Neuronal stem cell (in vitro differentiated cells): ENCODE results near the gene PPM1L.

Experiments
- DNase-seq: peaks from one replicate; pipeline ENCODE4 v3.0.0-alpha.2; 2013; ENCODE audit warnings: low spot score
- H2AFZ ChIP-seq: one replicate; pipeline ENCODE4 v1.6.1; 2013; ENCODE audit warnings: mild to moderate bottlenecking, low read length, inconsistent platforms
- H2AK5ac ChIP-seq: 2 replicates; pipeline ENCODE4 v1.6.1; 2013; ENCODE audit warnings: low read depth, mild to moderate bottlenecking, inconsistent platforms, low read length, moderate library complexity, mixed read lengths
- H2BK120ac ChIP-seq: 2 replicates; pipeline ENCODE4 v1.6.1; 2013; ENCODE audit warnings: low read depth, mild to moderate bottlenecking, inconsistent platforms, low read length, moderate library complexity, mixed read lengths
- H2BK12ac ChIP-seq: one replicate; pipeline ENCODE4 v1.6.1; 2013; ENCODE audit warnings: low read length, inconsistent platforms
- H2BK15ac ChIP-seq: 2 replicates; pipeline ENCODE4 v1.6.1; 2013; ENCODE audit warnings: mild to moderate bottlenecking, low read length, inconsistent platforms, mixed read lengths
- H2BK5ac ChIP-seq: one replicate; pipeline ENCODE4 v1.6.1; 2013; ENCODE audit warnings: inconsistent platforms, mild to moderate bottlenecking, low read length, moderate library complexity
- H3K14ac ChIP-seq: one replicate; pipeline ENCODE4 v1.6.1; 2013; ENCODE audit warnings: low read length, inconsistent platforms
- H3K18ac ChIP-seq: 2 replicates; pipeline ENCODE4 v1.6.1; 2013; ENCODE audit warnings: low read length, inconsistent platforms
- H3K23ac ChIP-seq: 2 replicates; pipeline ENCODE4 v1.6.1; 2013; ENCODE audit warnings: low read depth, mild to moderate bottlenecking, mixed read lengths, low read length, inconsistent platforms; ENCODE audit not compliant: poor library complexity
- H3K27ac ChIP-seq: replicated peaks from 3 replicates; pipeline ENCODE4 v1.5.1; 2013; ENCODE audit warnings: low read length, inconsistent platforms
- H3K27me3 ChIP-seq, 3 experiments: 2 replicates each; pipeline ENCODE4 v1.6.1; 2013; ENCODE audit warnings: low read length in 3 of 3, mild to moderate bottlenecking in 2 of 3, inconsistent platforms in 1 of 3, low read depth in 1 of 3, mixed read lengths in 1 of 3, moderate library complexity in 1 of 3; ENCODE audit not compliant: control insufficient read depth in 3 of 3, insufficient read depth in 3 of 3
- H3K36me3 ChIP-seq, 2 donors: replicated peaks in 1 of 2; 2 replicates each; pipeline ENCODE4 v1.6.1; 2013; ENCODE audit warnings: low read length in 2 of 2; ENCODE audit not compliant: control insufficient read depth in 2 of 2, insufficient read depth in 2 of 2
- H3K4ac ChIP-seq: 2 replicates; pipeline ENCODE4 v1.6.1; 2013; ENCODE audit warnings: inconsistent platforms, mild to moderate bottlenecking, low read length, moderate library complexity
- H3K4me1 ChIP-seq, 2 donors: 1 replicate in 1 of 2; 2 replicates in 1 of 2; pipeline ENCODE4 v1.6.1; 2013; ENCODE audit warnings: low read length in 2 of 2, low read depth in 1 of 2; ENCODE audit not compliant: control insufficient read depth in 2 of 2, insufficient read depth in 1 of 2
- H3K4me2 ChIP-seq: one replicate; pipeline ENCODE4 v1.6.1; 2013; ENCODE audit warnings: mild to moderate bottlenecking, low read length, inconsistent platforms; ENCODE audit not compliant: insufficient read depth, poor library complexity, severe bottlenecking
- H3K4me3 ChIP-seq, 2 donors: 2 replicates each; pipeline ENCODE4 v1.5.1; 2013; ENCODE audit warnings: low read length in 2 of 2, mild to moderate bottlenecking in 2 of 2, inconsistent platforms in 1 of 2, moderate library complexity in 1 of 2
- H3K79me1 ChIP-seq: one replicate; pipeline ENCODE4 v1.6.1; 2013; ENCODE audit warnings: low read depth, mild to moderate bottlenecking, inconsistent platforms, low read length, moderate library complexity
- H3K9ac ChIP-seq: one replicate; pipeline ENCODE4 v1.6.1; 2013; ENCODE audit warnings: mild to moderate bottlenecking, low read depth, low read length, inconsistent platforms; ENCODE audit not compliant: poor library complexity
- H3K9me3 ChIP-seq, 2 donors: replicated peaks in 1 of 2; 2 replicates each; pipeline versions ENCODE3 to v1.6.1; 2013; ENCODE audit warnings: low read length in 2 of 2, mild to moderate bottlenecking in 2 of 2, inconsistent platforms in 1 of 2, low read depth in 1 of 2, mixed read lengths in 1 of 2, moderate library complexity in 1 of 2; ENCODE audit not compliant: control insufficient read depth in 2 of 2, insufficient read depth in 1 of 2
- H4K8ac ChIP-seq: one replicate; pipeline ENCODE4 v1.6.1; 2013; ENCODE audit warnings: low read depth, mild to moderate bottlenecking, inconsistent platforms, low read length, moderate library complexity
- H4K91ac ChIP-seq: one replicate; pipeline ENCODE4 v1.6.1; 2013; ENCODE audit warnings: low read length, low read depth, mild to moderate bottlenecking, inconsistent platforms; ENCODE audit not compliant: poor library complexity
- WGBS, 2 donors: extraction: QIAGEN DNeasy Blood & Tissue Kit; methylation state at CpG; one replicate each; pipeline ENCODE4 v1.1.7; 2013; ENCODE audit warnings: missing lambda C conversion rate in 2 of 2, mixed read lengths in 1 of 2; ENCODE audit not compliant: insufficient read length in 2 of 2, insufficient replicate concordance in 1 of 2; ENCODE audit errors: extremely low coverage in 2 of 2; 5-methylcytosine and 5-hydroxymethylcytosine counted together

PPM1L gene

GRCh38 chr3:160801386-160802118 is 45.5 kb downstream of the PPM1L start:
- Histone ChIP-seq H2BK12ac (no peak overlapping the region), H3K18ac (no peak overlapping the region), H4K8ac (no peak overlapping the region), H2BK5ac (no peak overlapping the region), H3K14ac (no peak overlapping the region), H3K79me1 (no peaks in the 10 kb centered on the region), H2BK15ac (no peak overlapping the region), H3K4me1 (peaks cover 0 to 6% of the 10 kb centered on the region in 2 donors), H3K4me2 (no peak overlapping the region), H3K36me3 (no peaks in the 10 kb centered on the region), H3K23ac (no peak overlapping the region), H2AFZ (no peak overlapping the region), H3K4me3 (no peak overlapping the region), H3K9ac (no peak overlapping the region), H3K27me3 (no peaks in the 10 kb centered on the region), H3K9me3 (no peaks in the 10 kb centered on the region), H4K91ac (no peak overlapping the region), H2BK120ac (no peak overlapping the region), H3K27ac (no peak overlapping the region), H3K4ac (no peak overlapping the region), H2AK5ac (no peak overlapping the region)
- DNase-seq, result no peak
- WGBS, 2 donors, result no CpG with 5 or more reads among the region's 8 CpGs

- H2BK15ac ChIP-seq, result no peak overlapping the region
- no peak overlapping the region for H2BK5ac ChIP-seq
- H3K23ac ChIP-seq, result no peak overlapping the region
- peak overlapping the region; percentile 2 for H3K14ac ChIP-seq
- H4K91ac ChIP-seq, result no peak overlapping the region
- no peak overlapping the region for H3K9ac ChIP-seq
- H2AFZ ChIP-seq, result no peak overlapping the region
- WGBS, 2 donors, result no CpG with 5 or more reads among the region's 1 CpG
- H2BK120ac ChIP-seq, result no peak overlapping the region
- no peaks in the 10 kb centered on the region for H3K79me1 ChIP-seq
- no peak overlapping the region for H2BK12ac ChIP-seq
- no peak overlapping the region for H3K4ac ChIP-seq
- DNase-seq, result no peak
- no peak overlapping the region for H2AK5ac ChIP-seq
- no peak overlapping the region for H4K8ac ChIP-seq
- no peaks in the 10 kb centered on the region for H3K27me3 ChIP-seq
- no peaks in the 10 kb centered on the region for H3K36me3 ChIP-seq
- H3K4me2 ChIP-seq, result no peak overlapping the region
- no peaks in the 10 kb centered on the region for H3K9me3 ChIP-seq
- H3K4me1 ChIP-seq, result peaks cover 7 to 8% of the 10 kb centered on the region in 2 donors
- H3K4me3 ChIP-seq, result no peak overlapping the region
- H3K27ac ChIP-seq, result no peak overlapping the region
- H3K18ac ChIP-seq, result no peak overlapping the region
Measured at GRCh38 chr3:160804762-160805161, 48.7 kb downstream of the PPM1L start.

GRCh38 chr3:160806094-160806493 is 50.1 kb downstream of the PPM1L start:
- H3K36me3 ChIP-seq, result no peaks in the 10 kb centered on the region
- no peak overlapping the region for H3K18ac ChIP-seq
- no peak overlapping the region for H2BK120ac ChIP-seq
- no peak overlapping the region for H2BK5ac ChIP-seq
- no peak overlapping the region for H2BK15ac ChIP-seq
- no peak overlapping the region for H3K4me2 ChIP-seq
- DNase-seq, result no peak
- no peaks in the 10 kb centered on the region for H3K9me3 ChIP-seq
- H3K4me1 ChIP-seq, result peaks cover 7 to 8% of the 10 kb centered on the region in 2 donors
- no peak overlapping the region for H2AK5ac ChIP-seq
- H3K4ac ChIP-seq, result no peak overlapping the region
- no peak overlapping the region for H3K27ac ChIP-seq
- no peaks in the 10 kb centered on the region for H3K79me1 ChIP-seq
- no peak overlapping the region for H2BK12ac ChIP-seq
- H3K14ac ChIP-seq, result no peak overlapping the region
- no peak overlapping the region for H4K91ac ChIP-seq
- H4K8ac ChIP-seq, result no peak overlapping the region
- H3K9ac ChIP-seq, result no peak overlapping the region
- no peak overlapping the region for H3K23ac ChIP-seq
- H2AFZ ChIP-seq, result no peak overlapping the region
- H3K27me3 ChIP-seq, result no peaks in the 10 kb centered on the region
- H3K4me3 ChIP-seq, result no peak overlapping the region

- Histone ChIP-seq H2AFZ (no peak overlapping the region), H3K9me3 (no peaks in the 10 kb centered on the region), H3K4me2 (no peak overlapping the region), H2BK120ac (no peak overlapping the region), H2BK5ac (no peak overlapping the region), H3K36me3 (no peaks in the 10 kb centered on the region), H3K27me3 (no peaks in the 10 kb centered on the region), H3K79me1 (no peaks in the 10 kb centered on the region), H3K4me3 (no peak overlapping the region), H3K14ac (no peak overlapping the region), H3K27ac (no peak overlapping the region), H3K4me1 (peaks cover 7 to 8% of the 10 kb centered on the region in 2 donors), H2BK12ac (no peak overlapping the region), H2BK15ac (no peak overlapping the region), H3K4ac (no peak overlapping the region), H3K18ac (no peak overlapping the region), H3K9ac (no peak overlapping the region), H4K91ac (no peak overlapping the region), H3K23ac (no peak overlapping the region), H4K8ac (no peak overlapping the region), H2AK5ac (no peak overlapping the region)
- no peak for DNase-seq
- no CpG with 5 or more reads among the region's 3 CpGs for WGBS, 2 donors
Measured at GRCh38 chr3:160806686-160807085, 50.7 kb downstream of the PPM1L start.
